Loucy (cell line): ENCODE data around the gene SAMD14.

Experiments used
- H2AFZ ChIP-seq: fragments of 200-600 bp; sonication (generic); 2 replicates; pipeline ENCODE4 v1.6.0; 2016; ENCODE audit warnings: antibody characterized with exemption, mild to moderate bottlenecking, low read length, moderate library complexity
- H3F3A ChIP-seq: fragments of 200-600 bp; 2 replicates; pipeline ENCODE4 v1.6.0; 2016; ENCODE audit warnings: antibody characterized with exemption, low read depth, mild to moderate bottlenecking
- H3K27me3 ChIP-seq: fragments of 200-600 bp; sonication (generic); 2 replicates; pipeline ENCODE4 v1.6.1; 2014; ENCODE audit warnings: low read length, mild to moderate bottlenecking; ENCODE audit not compliant: insufficient read depth, poor library complexity, severe bottlenecking
- H3K36me3 ChIP-seq: fragments of 200-600 bp; sonication (generic); 2 replicates; pipeline ENCODE4 v1.6.1; 2016; ENCODE audit warnings: low read length; ENCODE audit not compliant: insufficient read depth
- H3K4me1 ChIP-seq: fragments of 200-600 bp; sonication (generic); 2 replicates; pipeline ENCODE4 v1.5.1; 2014; ENCODE audit warnings: low read length, mild to moderate bottlenecking; ENCODE audit not compliant: insufficient read depth, poor library complexity, severe bottlenecking
- H3K4me2 ChIP-seq: fragments of 200-600 bp; sonication (generic); 2 replicates; pipeline ENCODE4 v1.6.0; 2014; ENCODE audit warnings: antibody characterized with exemption, low read length, low read depth, mild to moderate bottlenecking; ENCODE audit not compliant: poor library complexity, severe bottlenecking
- H3K4me3 ChIP-seq: fragments of 200-600 bp; sonication (generic); 2 replicates; pipeline ENCODE4 v1.5.1; 2014; ENCODE audit warnings: low read length, mild to moderate bottlenecking, mixed read lengths; ENCODE audit not compliant: poor library complexity, severe bottlenecking
- H3K79me2 ChIP-seq: fragments of 200-600 bp; sonication (generic); 2 replicates; pipeline ENCODE4 v1.6.1; 2014; ENCODE audit warnings: low read length; ENCODE audit not compliant: insufficient read depth
- H3K9ac ChIP-seq: fragments of 200-600 bp; sonication (generic); 2 replicates; pipeline ENCODE4 v1.6.0; 2014; ENCODE audit warnings: mild to moderate bottlenecking, low read depth, low read length, moderate library complexity; ENCODE audit not compliant: poor library complexity, severe bottlenecking
- H3K9me2 ChIP-seq: fragments of 200-600 bp; sonication (generic); replicated peaks from 2 replicates; pipeline ENCODE4 v1.6.1; 2016; ENCODE audit warnings: low read depth, low read length, mixed read lengths
- H3K9me3 ChIP-seq: fragments of 200-600 bp; sonication (generic); 2 replicates; pipeline ENCODE4 v1.6.1; 2014; ENCODE audit warnings: mild to moderate bottlenecking, antibody characterized with exemption, low read length, low read depth; ENCODE audit not compliant: insufficient read depth
- H4K20me1 ChIP-seq: fragments of 200-600 bp; sonication (generic); 2 replicates; pipeline ENCODE4 v1.6.0; 2014; ENCODE audit warnings: antibody characterized with exemption, low read length, mild to moderate bottlenecking; ENCODE audit not compliant: insufficient read depth, poor library complexity, severe bottlenecking
- CTCF ChIP-seq: fragments of 200-600 bp; sonication (generic); conservative IDR thresholded peaks from 2 replicates; pipeline ENCODE4 v1.5.1; 2014; ENCODE audit warnings: mild to moderate bottlenecking, antibody characterized with exemption, low read length
- EZH2phosphoT487 ChIP-seq: fragments of 200-600 bp; IDR thresholded peaks from 2 replicates; pipeline ENCODE4 v1.6.1; 2018; ENCODE audit warnings: antibody characterized with exemption, mild to moderate bottlenecking, moderate library complexity, borderline replicate concordance

The SAMD14 gene

GRCh38 chr17:50081757-50082156 lies 48.2 kb downstream of the SAMD14 start:
- no peaks in the 10 kb centered on the region for H3K79me2 ChIP-seq
- H3K9ac ChIP-seq: no peak overlapping the region
- H4K20me1 ChIP-seq: no peaks in the 10 kb centered on the region
- H3K9me2 ChIP-seq: no peaks in the 10 kb centered on the region
- no peaks in the 10 kb centered on the region for H3F3A ChIP-seq
- no peak overlapping the region for H2AFZ ChIP-seq
- TF ChIP-seq CTCF (no peak), EZH2phosphoT487 (no peak)
- H3K4me2 ChIP-seq: no peak overlapping the region
- no peaks in the 10 kb centered on the region for H3K4me1 ChIP-seq
- no peaks in the 10 kb centered on the region for H3K27me3 ChIP-seq
- no peaks in the 10 kb centered on the region for H3K9me3 ChIP-seq
- peaks cover 5% of the 10 kb centered on the region; the same call in 1 of the 2 replicates for H3K36me3 ChIP-seq
- H3K4me3 ChIP-seq: no peak overlapping the region

GRCh38 chr17:50080827-50081226 lies 49.1 kb downstream of the SAMD14 start:
- Histone ChIP-seq H3K9me3 (no peaks in the 10 kb centered on the region), H2AFZ (no peak overlapping the region), H3K4me2 (no peak overlapping the region), H3K9ac (no peak overlapping the region), H3K36me3 (peaks cover 5% of the 10 kb centered on the region; the same call in 1 of the 2 replicates), H3K27me3 (no peaks in the 10 kb centered on the region), H3K4me3 (no peak overlapping the region), H3K79me2 (no peaks in the 10 kb centered on the region), H4K20me1 (no peaks in the 10 kb centered on the region), H3F3A (no peaks in the 10 kb centered on the region), H3K4me1 (no peaks in the 10 kb centered on the region), H3K9me2 (no peaks in the 10 kb centered on the region)
- TF ChIP-seq CTCF: no peak
- TF ChIP-seq EZH2phosphoT487: no peak

- TF ChIP-seq EZH2phosphoT487 (no peak), CTCF (no peak)
- H3K4me1 ChIP-seq: no peaks in the 10 kb centered on the region
Observed at GRCh38 chr17:50080096-50080480, 49.9 kb downstream of the SAMD14 start.

More at GRCh38 chr17:50080096-50080480, 49.9 kb downstream of the SAMD14 start:
- H3F3A ChIP-seq: no peaks in the 10 kb centered on the region
- H3K4me3 ChIP-seq: no peak overlapping the region
- H4K20me1 ChIP-seq: no peaks in the 10 kb centered on the region
- H2AFZ ChIP-seq: no peak overlapping the region
- H3K4me2 ChIP-seq: no peak overlapping the region
- no peaks in the 10 kb centered on the region for H3K27me3 ChIP-seq
- H3K36me3 ChIP-seq: peaks cover 5% of the 10 kb centered on the region; the same call in 1 of the 2 replicates
- no peak overlapping the region for H3K9ac ChIP-seq
- no peaks in the 10 kb centered on the region for H3K9me3 ChIP-seq
- H3K79me2 ChIP-seq: no peaks in the 10 kb centered on the region
- no peaks in the 10 kb centered on the region for H3K9me2 ChIP-seq
